NCI-H1092 treated with DMSO at 0.1 percent for 48 hours (cell line): ENCODE data around the gene TRIM77.
"Not testable (repeated sequence)": the region's sequence is repeated elsewhere in the genome, so short reads cannot be mapped to it uniquely, and the experiment has no call there.

Experiments used
- DNase-seq: peaks from one replicate; lab custom pipeline; 2025; lab: John Stamatoyannopoulos, UW

The TRIM77 gene, protein sequence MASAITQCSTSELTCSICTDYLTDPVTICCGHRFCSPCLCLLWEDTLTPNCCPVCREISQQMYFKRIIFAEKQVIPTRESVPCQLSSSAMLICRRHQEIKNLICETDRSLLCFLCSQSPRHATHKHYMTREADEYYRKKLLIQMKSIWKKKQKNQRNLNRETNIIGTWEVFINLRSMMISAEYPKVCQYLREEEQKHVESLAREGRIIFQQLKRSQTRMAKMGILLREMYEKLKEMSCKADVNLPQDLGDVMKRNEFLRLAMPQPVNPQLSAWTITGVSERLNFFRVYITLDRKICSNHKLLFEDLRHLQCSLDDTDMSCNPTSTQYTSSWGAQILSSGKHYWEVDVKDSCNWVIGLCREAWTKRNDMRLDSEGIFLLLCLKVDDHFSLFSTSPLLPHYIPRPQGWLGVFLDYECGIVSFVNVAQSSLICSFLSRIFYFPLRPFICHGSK

DNA sequence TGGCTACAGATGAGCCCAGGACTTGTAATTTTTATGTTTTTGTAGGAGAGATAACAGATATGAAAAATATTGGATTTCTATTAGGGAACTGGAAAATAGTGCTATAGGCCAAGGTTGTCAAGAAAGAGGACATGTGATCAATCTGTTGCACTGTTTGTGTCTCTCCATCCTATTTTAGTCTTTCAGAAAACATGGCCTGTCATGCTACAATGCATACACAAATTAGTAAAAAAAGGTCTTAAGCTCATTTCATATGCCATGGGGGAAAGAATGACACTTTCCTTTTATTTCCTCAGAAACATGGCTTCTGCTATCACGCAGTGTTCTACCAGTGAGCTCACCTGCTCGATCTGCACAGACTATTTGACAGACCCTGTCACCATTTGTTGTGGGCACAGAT is at the start of gene TRIM77:
Gene TRIM77 (plus strand): TSS at position 301 of the 400 bp plus-strand sequence. CDS start 0 bp downstream, at position 301.
- not testable (repeated sequence) for DNase-seq

DNA sequence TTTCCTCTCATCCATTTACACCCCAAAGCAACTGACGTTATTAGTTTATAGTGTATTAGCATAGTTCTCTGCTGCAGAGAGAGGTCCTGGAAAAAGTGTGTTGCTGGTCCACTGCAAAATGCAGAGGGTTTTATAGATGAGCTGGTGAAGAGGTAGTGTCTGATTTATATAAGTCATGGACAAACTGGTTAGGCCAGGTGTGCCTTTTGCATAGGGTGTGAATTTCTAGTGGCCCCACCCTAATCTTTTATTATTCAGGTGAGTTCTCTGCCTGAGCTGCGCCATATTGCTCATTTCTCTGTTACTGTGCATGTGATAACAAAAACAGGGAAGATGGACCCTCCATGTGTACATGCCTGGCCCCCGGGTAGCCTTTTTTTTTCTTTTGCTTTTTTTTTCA is 43.1 kb upstream of the TRIM77 start:
- no peak for DNase-seq

DNA sequence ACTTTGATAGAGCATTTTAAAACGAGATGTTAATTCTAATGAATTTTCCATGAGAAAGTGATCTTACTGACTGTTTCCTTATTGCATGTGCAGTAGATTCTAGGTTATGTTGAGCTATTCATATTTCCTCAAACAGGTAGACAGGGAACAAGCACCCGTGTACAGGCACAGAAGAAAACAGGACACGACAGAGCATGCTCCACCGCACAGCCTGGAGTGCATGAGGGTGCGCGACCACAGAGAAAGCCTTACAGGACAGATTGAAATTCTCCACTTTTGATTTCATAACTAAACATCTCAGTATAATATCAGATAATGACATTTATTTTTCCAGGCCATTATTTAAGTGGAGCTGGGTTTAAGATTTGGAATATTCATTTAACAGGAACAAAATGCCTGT is 41.9 kb upstream of the TRIM77 start:
- not testable (repeated sequence) for DNase-seq

DNA sequence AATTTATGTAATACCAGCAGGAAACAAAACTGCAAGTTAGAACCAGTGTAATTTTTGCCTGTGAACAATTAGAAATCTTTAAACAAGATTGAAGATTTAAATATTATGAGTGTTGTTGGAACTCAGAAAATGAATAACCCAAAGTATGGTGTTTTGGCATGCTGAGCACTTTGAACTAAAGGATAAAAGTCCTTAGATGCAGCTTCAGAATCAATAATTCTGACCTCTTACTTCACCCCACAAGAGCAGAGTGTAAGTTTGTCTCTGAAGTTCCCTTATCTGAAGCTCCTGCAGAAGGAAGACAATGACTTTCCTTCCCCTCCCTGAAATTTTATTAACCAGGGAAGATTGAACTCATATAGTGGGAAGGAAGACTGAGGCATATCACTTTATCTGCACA is 40.5 kb upstream of the TRIM77 start:
- DNase-seq: not testable (repeated sequence)

DNA sequence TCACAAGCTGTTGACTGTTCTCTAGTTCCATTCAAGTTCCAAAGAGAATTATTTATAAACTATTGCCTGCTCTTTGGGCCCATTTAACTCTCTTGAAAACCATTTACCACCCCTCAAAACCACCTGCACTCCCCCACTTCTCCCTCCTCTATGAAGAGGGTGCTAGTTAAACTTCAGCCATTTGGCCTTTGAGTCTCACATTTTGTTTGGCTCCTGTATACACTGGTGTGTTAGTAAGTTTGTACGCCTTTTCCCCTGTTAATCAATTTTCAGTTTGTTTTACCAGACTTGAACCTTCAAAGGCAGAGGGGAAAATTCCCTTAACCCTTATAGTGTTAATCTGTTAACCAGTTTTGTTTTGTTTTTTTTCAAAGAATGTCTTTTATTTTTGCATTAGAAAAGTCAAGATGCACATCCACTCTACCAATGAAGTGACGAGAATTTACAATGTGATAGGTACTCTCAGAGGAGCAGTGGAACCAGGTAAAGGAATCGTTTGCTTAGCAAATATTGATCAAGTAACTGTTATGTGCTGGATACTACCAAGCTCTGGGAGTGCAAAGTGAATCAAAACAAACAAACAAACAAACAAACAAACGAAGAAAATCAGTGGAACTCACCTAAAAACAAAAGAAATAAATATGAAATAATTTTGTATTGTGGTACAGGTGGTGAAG is 40.0 kb upstream of the TRIM77 start:
- DNase-seq: not testable (repeated sequence)

DNA sequence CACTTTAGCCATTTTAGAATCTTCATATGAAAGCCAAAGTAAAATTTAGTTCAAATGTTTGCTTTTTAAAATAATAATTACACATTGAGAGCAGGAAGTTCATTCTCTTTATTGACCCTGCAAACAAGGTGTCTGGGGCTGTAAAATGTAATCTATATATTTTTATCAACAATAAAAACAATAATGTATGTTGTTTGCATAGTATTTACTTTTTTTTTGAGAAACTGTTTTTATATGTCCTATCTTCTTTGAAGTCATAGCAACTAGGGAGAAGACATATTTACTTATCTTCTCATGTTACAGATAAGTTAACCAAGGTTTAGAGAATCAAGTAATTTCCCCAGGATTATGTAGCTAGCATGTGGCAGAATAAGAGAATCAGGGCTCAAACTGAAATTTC is 37.6 kb upstream of the TRIM77 start:
- not testable (repeated sequence) for DNase-seq

DNA sequence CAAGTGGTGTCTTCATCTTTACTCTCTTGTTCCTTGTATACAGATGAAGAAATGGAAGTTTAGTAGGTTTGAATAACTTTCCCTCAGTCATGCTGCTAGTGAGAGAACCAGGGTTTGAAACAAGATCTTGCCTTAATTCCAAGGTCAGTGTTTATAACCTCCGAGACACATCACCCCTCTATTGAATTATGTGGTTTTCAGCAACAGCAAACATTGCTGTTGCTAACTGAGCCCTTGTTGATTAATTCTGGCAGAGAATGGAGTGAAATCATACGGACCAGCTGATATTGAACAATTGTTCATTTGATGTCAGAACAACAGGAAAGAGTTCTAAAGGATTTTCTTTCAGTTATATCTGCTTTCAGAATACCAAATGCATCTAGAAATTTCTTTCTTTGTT is 36.7 kb upstream of the TRIM77 start:
- not testable (repeated sequence) for DNase-seq

DNA sequence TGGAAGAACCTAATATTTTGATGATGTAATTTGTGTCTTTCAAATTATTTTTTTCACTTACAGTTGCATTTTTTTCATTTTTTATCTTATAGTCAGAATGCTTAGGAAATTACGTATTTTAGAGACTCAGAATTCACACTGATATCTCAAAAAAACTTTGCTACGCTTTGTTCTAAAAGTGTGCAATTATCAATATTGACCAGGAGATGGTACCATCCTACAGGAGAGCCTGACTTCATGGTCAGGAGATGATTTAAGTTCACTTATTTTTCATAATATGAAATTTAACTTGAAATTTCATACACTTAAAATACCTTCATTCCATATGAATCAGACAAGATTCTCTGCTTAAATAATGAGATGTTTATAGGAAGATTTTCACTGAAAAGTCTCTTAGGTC is 34.7 kb upstream of the TRIM77 start:
- not testable (repeated sequence) for DNase-seq

DNA sequence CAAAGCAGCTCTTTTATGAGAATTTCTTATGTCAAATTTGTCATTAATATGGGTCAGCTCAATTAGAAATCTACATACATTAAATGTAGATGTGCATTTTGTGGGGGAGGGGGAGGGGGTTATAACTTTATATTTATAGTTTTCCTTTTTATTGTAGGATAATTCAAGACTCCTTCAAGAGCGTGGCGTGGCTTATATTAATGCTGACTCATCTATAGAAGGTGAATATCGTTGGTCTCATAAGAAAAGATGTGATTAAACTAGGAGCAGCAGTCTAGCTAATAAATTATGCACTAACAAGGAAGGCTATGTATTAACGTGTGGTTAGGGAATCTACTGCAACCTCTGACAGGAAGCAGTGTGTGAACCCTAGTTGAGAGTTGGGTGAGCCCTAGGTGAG is 34.2 kb upstream of the TRIM77 start:
- DNase-seq: not testable (repeated sequence)

DNA sequence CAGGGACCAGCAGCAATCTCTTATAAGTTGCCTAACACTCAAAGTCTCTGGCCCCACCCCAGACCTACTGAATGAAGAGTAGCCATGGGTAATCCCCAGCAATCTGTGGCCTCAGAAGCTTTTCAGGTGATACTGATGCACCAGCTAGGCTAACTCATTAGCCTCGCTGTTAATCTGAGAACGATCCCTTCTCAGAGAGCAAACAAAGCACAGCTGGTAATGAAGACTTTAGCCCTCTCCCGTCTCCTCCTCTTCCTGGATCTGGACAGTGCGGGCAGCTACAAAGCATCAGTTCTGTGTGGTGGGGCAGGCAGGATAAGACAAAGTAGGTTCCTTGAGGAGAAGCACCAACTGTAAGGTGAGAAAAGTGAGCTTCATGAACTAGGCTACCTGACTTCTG is 3.0 kb upstream of the TRIM77 start:
- not testable (repeated sequence) for DNase-seq

DNA sequence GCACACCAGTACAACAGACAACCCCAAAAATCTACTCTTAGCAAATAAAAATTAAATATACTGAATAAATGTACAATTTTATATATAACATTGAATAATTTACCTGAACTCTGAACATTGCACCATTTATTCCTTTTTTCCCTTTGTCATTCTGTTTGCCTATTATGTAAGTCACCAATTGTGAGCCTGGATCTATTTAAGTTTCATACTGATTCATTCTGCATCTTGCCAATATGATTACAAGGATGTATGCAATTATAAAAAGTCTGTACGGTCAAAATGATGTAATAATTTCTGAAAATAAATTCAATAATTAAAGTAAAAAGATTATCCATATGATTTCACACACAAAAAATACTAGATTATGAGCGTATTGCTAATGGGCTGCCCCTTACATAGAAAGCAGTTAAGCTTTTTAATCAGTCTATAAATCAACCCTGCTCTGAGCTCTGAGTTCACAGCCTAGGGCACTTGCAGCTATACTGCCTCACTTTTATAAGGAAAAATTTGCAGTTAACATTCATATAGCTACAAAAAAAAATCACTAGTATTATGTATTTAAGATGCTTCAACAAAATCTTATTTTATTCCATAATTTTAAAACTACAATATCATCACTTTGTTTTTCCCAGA is 14.9 kb downstream of the TRIM77 start:
- DNase-seq: not testable (repeated sequence)

DNA sequence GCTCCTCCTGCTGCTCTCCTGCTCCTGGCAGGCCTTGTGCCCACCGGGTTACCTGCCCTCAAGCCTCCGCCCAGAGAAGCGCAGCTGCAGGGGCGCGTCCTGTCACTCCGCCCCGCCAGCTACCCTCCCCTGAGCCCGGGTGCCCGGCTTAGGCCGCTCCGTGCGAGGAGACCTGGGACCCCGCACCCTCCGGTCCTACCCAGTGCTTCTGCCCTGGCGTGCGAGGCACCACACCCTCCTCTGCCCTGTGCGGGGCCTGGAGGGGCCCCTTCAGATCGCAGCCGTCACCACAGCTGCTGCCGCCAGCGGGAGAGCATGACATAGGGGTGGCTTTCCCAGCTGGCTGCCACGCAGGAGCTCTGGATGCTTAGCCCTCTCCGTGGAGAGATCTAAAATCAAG is 20.1 kb downstream of the TRIM77 start:
- DNase-seq: not testable (repeated sequence)

DNA sequence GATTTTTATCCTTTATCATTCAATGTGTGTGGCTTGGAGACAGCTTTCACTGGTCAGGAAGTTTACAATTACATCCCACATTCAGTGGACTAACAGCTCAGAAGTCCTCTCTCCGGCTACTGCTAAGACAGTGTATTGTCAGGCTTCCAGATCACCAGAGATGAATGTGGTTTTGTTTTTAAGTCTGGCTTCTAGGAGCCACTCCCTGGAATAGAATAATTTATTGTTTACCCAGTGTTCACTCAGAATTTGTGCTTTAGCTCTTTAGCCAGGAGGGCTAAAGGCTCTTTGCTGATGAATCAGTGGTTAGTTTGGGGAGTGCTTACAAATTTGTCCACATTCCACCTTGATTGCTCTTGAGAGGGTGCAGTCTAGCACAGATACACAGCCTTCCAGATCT is 26.5 kb downstream of the TRIM77 start:
- DNase-seq: no peak

DNA sequence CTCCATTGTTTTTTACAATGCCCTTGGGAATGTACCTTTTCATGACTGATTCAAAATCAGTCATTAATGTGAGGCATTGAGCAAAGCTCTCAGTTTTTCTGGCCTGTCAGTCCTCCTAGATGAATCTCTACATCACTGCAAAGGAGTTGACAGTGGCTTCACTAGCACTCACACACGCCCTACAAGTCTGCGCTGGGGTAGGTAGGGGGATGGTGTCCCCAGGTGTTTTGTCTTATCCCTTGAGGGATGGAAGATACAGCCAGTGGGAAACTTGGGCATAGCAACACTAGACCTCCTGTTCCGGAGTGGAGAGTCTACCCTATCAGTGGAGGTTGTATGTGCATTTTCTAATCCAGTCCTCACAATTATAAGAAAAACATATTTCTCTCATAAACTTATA is 27.0 kb downstream of the TRIM77 start:
- DNase-seq: no peak

DNA sequence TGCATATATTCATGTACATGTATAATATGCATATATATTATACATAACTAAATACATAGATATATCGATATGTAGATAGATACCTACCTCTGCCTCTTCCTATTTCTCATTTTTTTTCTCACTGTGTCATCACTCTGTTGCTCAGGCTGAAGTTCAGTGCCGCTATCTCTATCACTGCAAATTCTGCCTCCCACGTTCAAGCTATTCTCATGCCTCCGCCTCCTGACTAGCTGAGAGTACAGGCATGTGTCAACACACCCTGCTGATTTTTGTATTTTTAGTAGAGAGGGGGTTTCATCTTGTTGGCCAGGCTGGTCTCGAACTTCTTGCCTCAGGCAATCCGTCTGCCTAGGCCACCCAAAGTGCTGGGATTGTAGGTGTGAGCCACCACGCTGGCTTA is 31.3 kb downstream of the TRIM77 start:
- not testable (repeated sequence) for DNase-seq

DNA sequence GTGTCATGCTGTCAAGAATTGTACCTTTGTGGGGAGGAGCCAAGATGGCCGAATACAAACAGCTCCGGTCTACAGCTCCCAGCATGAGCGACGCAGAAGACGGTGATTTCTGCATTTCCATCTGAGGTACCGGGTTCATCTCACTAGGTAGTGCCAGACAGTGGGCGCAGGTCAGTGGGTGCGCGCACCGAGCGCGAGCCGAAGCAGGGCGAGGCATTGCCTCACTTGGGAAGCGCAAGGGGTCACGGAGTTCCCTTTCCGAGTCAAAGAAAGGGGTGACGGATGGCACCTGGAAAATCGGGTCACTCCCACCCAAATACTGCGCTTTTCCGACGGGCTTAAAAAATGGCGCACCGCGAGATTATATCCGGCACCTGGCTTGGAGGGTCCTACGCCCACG is 34.1 kb downstream of the TRIM77 start:
- not testable (repeated sequence) for DNase-seq

DNA sequence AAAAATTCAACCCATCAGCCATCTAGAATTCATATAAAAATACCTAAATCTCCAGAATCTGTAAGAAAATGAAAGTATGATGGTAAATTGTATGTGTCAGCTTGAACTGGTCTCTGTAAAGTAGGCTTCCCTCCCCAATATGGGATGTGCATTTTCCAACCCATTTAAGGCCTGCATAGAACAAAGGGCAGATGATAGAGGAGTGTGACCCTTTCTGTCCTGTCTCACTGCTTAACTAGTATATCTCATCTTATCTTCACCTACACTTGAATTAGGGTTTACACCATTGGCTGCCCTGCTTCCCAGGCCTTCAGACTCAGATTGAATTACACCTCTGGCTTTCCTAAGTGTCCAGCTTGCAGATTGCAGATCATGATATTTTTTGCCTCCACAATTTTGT is 40.7 kb downstream of the TRIM77 start:
- not testable (repeated sequence) for DNase-seq
